Activated CD4-positive, alpha-beta T cell treated with anti-CD3 and anti-CD28 coated beads, Interleukin-10, Interleukin-2, amounts not matched to agents 100 ng/mL and 50 ng/mL, durations not matched to agents 16 hours and 8 hours (primary cell): ENCODE data around the gene ZNF580.

Source experiments
- DNase-seq: peaks from one replicate; pipeline ENCODE4 v3.0.0-alpha.2; 2020

Gene ZNF580

GRCh38 chr19:55625004-55625326, 15.8 kb upstream of the ZNF580 start:
- DNase-seq, result no peak

- DNase-seq, result peak; percentile 93
Measured at GRCh38 chr19:55626350-55626749, 14.5 kb upstream of the ZNF580 start.

GRCh38 chr19:55632463-55632834, 8.4 kb upstream of the ZNF580 start:
- DNase-seq, result peak; percentile 93

GRCh38 chr19:55633861-55634260, 6.9 kb upstream of the ZNF580 start:
- no peak for DNase-seq

GRCh38 chr19:55635334-55635717, 5.5 kb upstream of the ZNF580 start:
- no peak for DNase-seq

GRCh38 chr19:55635856-55636440, 4.9 kb upstream of the ZNF580 start:
- DNase-seq, result no peak

- DNase-seq, result no peak
Measured at GRCh38 chr19:55636723-55637122, 4.1 kb upstream of the ZNF580 start.

GRCh38 chr19:55637534-55637933, 3.3 kb upstream of the ZNF580 start:
- DNase-seq, result no peak

- peak; percentile 80 for DNase-seq
Measured at GRCh38 chr19:55638864-55639359, 1.9 kb upstream of the ZNF580 start.

- DNase-seq, result peak; percentile 87
Measured at GRCh38 chr19:55640043-55640576, 692 bp upstream of the ZNF580 start.

- peak; percentile 54 for DNase-seq
Measured at GRCh38 chr19:55641426-55642152, 787 bp downstream of the ZNF580 start.

- peak; percentile 49 for DNase-seq
Measured at GRCh38 chr19:55642153-55643002, 1.6 kb downstream of the ZNF580 start.

GRCh38 chr19:55643003-55643886, 2.4 kb downstream of the ZNF580 start, which contains the start of gene ZNF581:
Gene ZNF581 (plus strand): TSS chr19:55643649. CDS start chr19:55644572, 923 bp downstream.
- peak; percentile 87 for DNase-seq

- no peak for DNase-seq
Measured at GRCh38 chr19:55643887-55644176, 3.0 kb downstream of the ZNF580 start.

- no peak for DNase-seq
Measured at GRCh38 chr19:55644191-55644833, 3.5 kb downstream of the ZNF580 start.

- no peak for DNase-seq
Measured at GRCh38 chr19:55644842-55645511, 4.2 kb downstream of the ZNF580 start.

- DNase-seq, result no peak
Measured at GRCh38 chr19:55645512-55645881, 4.7 kb downstream of the ZNF580 start.

GRCh38 chr19:55646889-55647731, 6.3 kb downstream of the ZNF580 start:
- DNase-seq, result no peak

GRCh38 chr19:55647732-55648584, 7.2 kb downstream of the ZNF580 start, which contains the start of gene CCDC106:
Gene CCDC106 (plus strand): TSS chr19:55648212. CDS start chr19:55649047, 835 bp downstream.
- peak; percentile 43 for DNase-seq
